GM19372 (cell line): ENCODE measurements around the gene HIVEP1.

ENCODE experiments used
- ATAC-seq: cut with Tn5 transposase; IDR thresholded peaks from one replicate; pipeline ENCODE4 v1.9.1; 2021; ENCODE audit warnings: mild to moderate bottlenecking, low read depth, moderate library complexity; ENCODE audit not compliant: unreplicated experiment

Gene HIVEP1

GRCh38 chr6:12111363-12111670 lies 99.2 kb downstream of the HIVEP1 start:
- ATAC-seq, result no peak

- no peak for ATAC-seq
Measured at GRCh38 chr6:12112540-12113189, 100.6 kb downstream of the HIVEP1 start.

- ATAC-seq, result no peak
Measured at GRCh38 chr6:12113190-12113577, 101.1 kb downstream of the HIVEP1 start.

- ATAC-seq, result no peak
Measured at GRCh38 chr6:12114055-12114503, 102.0 kb downstream of the HIVEP1 start.

DNA sequence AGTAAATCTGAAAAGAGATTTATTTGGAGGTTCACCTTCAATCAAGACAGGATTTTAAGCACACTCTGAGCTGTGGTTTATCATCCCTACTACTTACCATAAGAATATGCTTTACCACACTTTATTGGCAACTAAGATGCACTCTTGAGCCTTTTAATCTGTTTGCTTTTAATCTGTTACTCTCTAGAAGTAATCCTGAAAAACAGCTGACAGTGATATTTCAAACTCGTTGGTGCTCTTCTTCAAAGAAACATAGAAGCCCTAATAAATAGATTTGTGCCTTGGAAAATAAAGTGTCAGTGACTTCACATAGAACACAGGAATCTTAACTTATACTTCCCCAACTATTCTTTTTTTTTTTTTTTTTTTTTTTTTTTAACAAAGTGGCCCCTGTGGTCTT lies 102.9 kb downstream of the HIVEP1 start:
- no peak for ATAC-seq

GRCh38 chr6:12115492-12115891 lies 103.4 kb downstream of the HIVEP1 start:
- ATAC-seq, result no peak

GRCh38 chr6:12116264-12116800 lies 104.2 kb downstream of the HIVEP1 start:
- no peak for ATAC-seq

- no peak for ATAC-seq
Measured at GRCh38 chr6:12116978-12117377, 104.9 kb downstream of the HIVEP1 start.

DNA sequence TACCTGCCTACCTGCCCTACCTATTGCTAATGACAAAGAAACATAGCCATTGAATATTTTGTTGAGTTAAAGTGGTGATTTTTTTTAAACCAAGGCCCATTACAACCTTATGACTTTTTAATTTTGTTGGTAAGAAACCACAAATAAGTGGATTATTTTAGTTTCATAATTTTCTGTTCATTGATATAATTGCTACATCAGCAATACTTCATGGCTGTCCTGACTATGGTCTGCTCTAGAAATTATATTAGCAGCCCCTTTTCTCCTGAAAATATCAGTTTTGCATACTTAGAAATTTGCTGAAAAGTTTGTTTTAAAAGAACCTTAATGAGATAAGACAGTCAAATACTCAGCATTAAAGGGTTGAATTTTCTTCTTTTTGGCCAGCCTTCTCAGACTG lies 106.5 kb downstream of the HIVEP1 start:
- peak; percentile 6 for ATAC-seq

GRCh38 chr6:12119085-12119588 lies 107.0 kb downstream of the HIVEP1 start:
- peak; percentile 78 for ATAC-seq

- ATAC-seq, result no peak
Measured at GRCh38 chr6:12125396-12125795, 113.3 kb downstream of the HIVEP1 start.

DNA sequence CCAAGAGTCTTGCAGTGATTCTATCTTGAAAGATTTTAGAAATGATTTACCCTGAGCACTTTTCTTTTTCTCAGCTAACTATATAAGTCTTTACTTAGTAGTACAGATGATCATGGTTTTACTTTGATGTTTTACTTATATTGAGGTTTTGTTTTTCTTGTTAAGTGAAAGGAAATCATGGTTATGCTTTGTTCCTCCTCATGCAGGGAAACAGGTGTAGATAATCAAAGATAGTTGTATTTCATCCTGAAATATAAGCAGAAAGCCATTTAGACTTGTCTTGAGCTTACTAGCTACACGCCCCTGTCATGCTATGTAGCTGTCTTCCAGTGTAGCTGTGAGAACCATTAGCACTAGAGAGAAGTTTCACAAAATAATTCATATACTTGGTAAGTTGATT lies 113.9 kb downstream of the HIVEP1 start:
- no peak for ATAC-seq

- no peak for ATAC-seq
Measured at GRCh38 chr6:12129523-12129922, 117.4 kb downstream of the HIVEP1 start.

DNA sequence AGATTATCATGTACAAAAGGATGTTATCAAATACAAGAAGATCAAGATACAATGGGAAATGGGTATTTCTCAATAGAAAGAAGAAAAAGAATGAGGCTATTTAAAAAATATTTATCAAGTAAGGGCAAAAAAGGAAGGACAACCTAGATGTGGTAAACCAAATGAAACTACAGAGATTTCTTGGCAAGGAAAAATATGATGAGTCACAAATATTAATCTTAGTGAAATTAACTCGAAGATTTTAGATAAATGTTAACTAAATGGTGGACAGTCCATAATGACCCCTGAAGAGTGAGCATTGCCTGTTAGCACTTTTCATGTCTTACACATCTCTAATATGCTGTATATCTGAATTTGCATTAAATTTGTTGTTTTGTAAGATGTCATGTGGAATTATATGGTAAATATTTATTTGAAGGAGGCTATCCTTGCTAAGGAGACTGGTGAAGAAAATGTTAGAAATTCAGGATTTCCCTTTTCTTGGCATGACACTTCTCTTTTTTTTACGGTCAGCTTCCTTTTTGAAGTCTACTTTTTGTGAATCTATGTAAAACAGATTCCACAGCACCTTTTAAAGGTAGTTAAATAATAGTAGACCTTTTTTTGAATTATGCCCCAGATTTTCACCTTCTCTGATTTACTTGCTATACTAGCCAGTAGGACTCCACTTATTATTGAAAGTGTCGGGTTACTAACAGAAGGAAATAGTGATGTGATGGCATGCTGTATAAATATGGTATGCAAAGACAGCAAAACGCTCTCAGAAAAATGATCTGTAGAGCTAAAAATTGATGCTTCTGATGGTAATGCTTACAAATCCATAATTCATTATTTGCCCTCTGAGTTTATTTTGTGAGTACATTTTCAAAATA lies 120.5 kb downstream of the HIVEP1 start:
- ATAC-seq, result no peak

GRCh38 chr6:12134581-12134980 lies 122.5 kb downstream of the HIVEP1 start:
- no peak for ATAC-seq

- ATAC-seq, result no peak
Measured at GRCh38 chr6:12134991-12135390, 122.9 kb downstream of the HIVEP1 start.

GRCh38 chr6:12136905-12137304 lies 124.8 kb downstream of the HIVEP1 start:
- no peak for ATAC-seq

DNA sequence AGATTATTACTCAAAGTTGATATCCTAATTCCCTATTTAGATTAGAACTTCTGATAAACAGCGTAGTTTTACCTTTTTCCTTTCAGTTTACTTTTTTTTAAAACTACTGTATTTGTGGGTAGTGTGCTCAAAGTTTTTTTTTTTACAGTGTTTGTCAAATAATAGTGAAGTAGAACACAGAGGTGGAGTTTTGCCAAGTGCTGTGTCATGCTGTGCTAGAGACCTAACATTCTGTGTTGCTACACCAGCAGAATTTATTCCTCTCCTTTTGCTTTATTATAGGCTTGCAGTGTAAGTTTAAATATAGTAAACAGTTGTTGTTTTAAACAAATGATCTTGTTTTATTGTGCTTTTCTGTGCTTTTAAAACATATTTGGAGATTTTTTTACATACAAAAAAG lies 125.4 kb downstream of the HIVEP1 start:
- no peak for ATAC-seq

DNA sequence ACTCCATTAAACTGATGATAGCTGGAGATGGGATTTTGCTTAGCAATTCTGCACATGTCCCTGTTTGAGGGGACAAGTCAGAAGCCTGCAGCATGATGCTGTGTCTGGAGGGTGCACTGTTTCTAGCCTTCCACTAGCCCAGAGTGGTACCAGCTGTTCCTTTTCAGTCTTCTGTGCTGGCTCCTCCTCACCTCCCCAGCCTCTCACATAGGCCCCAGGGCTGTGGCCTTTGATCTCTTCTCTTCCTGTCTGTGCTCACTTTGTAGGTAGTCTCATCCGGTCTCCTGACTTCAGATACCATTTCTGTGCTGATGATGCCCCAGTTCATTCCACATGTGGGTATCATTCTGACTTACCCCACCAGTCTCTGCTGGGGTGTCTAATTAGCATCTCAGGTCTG lies 126.3 kb downstream of the HIVEP1 start:
- no peak for ATAC-seq

GRCh38 chr6:12138936-12139335 lies 126.8 kb downstream of the HIVEP1 start:
- no peak for ATAC-seq

- no peak for ATAC-seq
Measured at GRCh38 chr6:12147557-12148316, 135.6 kb downstream of the HIVEP1 start.
